Activated T-cell treated with anti-CD3 and anti-CD28 coated beads for 1 hour (primary cell): ENCODE measurements around the gene UCP1.
A peak's percentile ranks its signal among the peaks of the same experiment; 100 is the strongest.
"Not testable (repeated sequence)": the region's sequence is repeated elsewhere in the genome, so short reads cannot be mapped to it uniquely, and the experiment has no call there.

ENCODE experiments used
- DNase-seq: peaks from one replicate; pipeline ENCODE4 v3.0.0-alpha.2; 2020; ENCODE audit warnings: low read depth

Gene UCP1

GRCh38 chr4:140533951-140534480 is 34.7 kb downstream of the UCP1 start:
- DNase-seq, result no peak

- DNase-seq, result no peak
Observed at GRCh38 chr4:140529434-140529833, 39.3 kb downstream of the UCP1 start.

GRCh38 chr4:140523857-140524742 is 44.7 kb downstream of the UCP1 start, which contains the start of gene ELMOD2:
TSS of gene ELMOD2 (plus strand) at chr4:140524168. CDS start at chr4:140525429, 1,261 bp downstream.
- peak; percentile 94 for DNase-seq

- no peak for DNase-seq
Observed at GRCh38 chr4:140523370-140523856, 45.3 kb downstream of the UCP1 start.

- DNase-seq, result no peak
Observed at GRCh38 chr4:140515423-140515822, 53.3 kb downstream of the UCP1 start.

GRCh38 chr4:140513765-140514164 is 55.0 kb downstream of the UCP1 start:
- not testable (repeated sequence) for DNase-seq
